Activated naive CD4-positive, alpha-beta T cell treated with anti-CD3 and anti-CD28 coated beads, Interleukin-2, amount 50 U/mL, for 72 hours (primary cell): Measurements from ENCODE around the gene HSBP1. TPM values are rescaled to one million over a fixed set of nuclear protein-coding genes. Genes with fewer than 3 reads are reported as not detected.

Experiments
- ATAC-seq, 2 donors: fragments of 150-1000 bp; cut with Tn5 transposase; 2 replicates each; pipeline ENCODE4 v1.10.0; 2021; ENCODE audit warnings: mild to moderate bottlenecking in 2 of 2, moderate library complexity in 2 of 2
- DNase-seq, 2 donors: peaks; one replicate each; pipeline ENCODE4 v3.0.0; 2021 to 2022; ENCODE audit warnings: low spot score in 2 of 2
- H3K27ac Mint-ChIP-seq, 2 donors: one replicate each; pipeline ENCODE4 v1.8.0; 2022; ENCODE audit warnings: mild to moderate bottlenecking in 2 of 2, mixed read lengths in 2 of 2
- H3K36me3 Mint-ChIP-seq, 2 donors: one replicate each; pipeline ENCODE4 v1.8.0; 2022; ENCODE audit warnings: mixed read lengths in 2 of 2
- H3K9me3 Mint-ChIP-seq, 2 donors: one replicate each; pipeline ENCODE4 v1.8.0; 2022; ENCODE audit warnings: mixed read lengths in 2 of 2
- total RNA-seq, 2 donors: library from RNA; stranded (reverse); gene quantifications; one replicate each; pipeline ENCODE4 v1.2.3, GENCODE V29; 2022

Gene HSBP1
- total RNA-seq, 2 donors from 2014 or later, result 64.5 to 73.3 TPM

DNA sequence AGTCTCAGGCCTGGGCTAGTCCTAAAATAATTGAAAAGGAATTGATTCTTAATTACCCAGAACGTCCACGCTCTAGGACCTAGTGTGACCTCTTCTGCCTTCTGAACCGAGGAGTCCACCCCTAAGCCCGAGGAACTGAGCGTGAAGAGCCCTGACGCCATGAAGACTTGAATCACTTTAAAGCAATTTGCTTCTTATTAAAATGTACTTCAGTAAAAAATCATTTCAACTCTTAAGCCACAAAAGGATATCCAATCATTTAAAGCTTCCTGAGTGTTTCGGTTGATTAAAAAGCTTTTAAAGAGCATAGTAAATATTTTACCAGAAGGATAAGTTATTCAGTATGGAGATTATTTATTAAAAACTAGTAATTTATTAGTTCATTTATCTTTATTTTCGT, 11.6 kb downstream of the HSBP1 start:
- H3K36me3 Mint-ChIP-seq, result no peaks in the 10 kb centered on the region
- no peaks in the 10 kb centered on the region for H3K9me3 Mint-ChIP-seq
- H3K27ac Mint-ChIP-seq, result no peak overlapping the region
- ATAC-seq, result no peak
- no peak for DNase-seq

- Mint-ChIP-seq H3K27ac (peak overlapping the region in 1 of 2 donors; percentile 74), H3K36me3 (no peaks in the 10 kb centered on the region), H3K9me3 (no peaks in the 10 kb centered on the region)
- DNase-seq (peak; percentile 77 to 88), ATAC-seq (peak; percentile 95 to 97)
Measured at GRCh38 chr16:83826146-83826913, 18.6 kb downstream of the HSBP1 start.

DNA sequence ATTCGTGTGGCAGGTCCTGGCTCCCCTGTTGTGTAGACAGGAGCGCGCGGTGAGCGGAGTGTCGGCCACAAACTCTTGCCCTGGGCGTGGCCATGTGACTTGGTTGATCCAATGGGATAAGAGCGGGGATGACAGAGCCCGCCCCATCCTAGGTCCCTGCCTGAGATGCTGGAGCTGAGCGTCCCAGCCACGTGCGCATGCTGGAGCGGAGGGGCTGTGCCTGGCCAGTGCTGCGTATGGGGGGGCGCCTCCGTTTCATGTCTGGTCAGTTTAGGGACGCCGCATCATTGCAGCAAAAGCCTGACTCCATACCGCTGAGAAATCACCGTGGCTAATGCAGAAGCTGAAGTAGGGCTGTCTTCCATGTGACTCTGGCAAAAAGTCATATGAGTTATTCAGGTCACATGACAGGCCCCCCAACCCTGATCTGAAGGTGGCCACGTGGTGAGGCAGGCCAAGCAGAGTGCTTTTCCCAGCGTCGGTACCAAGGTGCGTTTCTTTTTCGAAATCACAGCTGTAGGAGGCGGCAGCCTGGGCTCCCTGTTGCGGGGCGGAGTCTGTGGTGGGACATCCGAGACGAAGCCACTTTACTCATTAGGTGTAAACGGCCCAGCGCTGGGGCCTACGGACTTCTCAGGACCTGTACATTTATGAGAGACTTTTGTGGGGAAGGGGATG, 22.5 kb downstream of the HSBP1 start:
- Mint-ChIP-seq H3K27ac (no peak overlapping the region), H3K36me3 (no peaks in the 10 kb centered on the region), H3K9me3 (no peaks in the 10 kb centered on the region)
- no peak for ATAC-seq
- no peak for DNase-seq

GRCh38 chr16:83830769-83831455, 23.1 kb downstream of the HSBP1 start:
- H3K27ac Mint-ChIP-seq, result no peak overlapping the region
- ATAC-seq (no peak), DNase-seq (no peak)
- H3K36me3 Mint-ChIP-seq, result no peaks in the 10 kb centered on the region
- H3K9me3 Mint-ChIP-seq, result no peaks in the 10 kb centered on the region

DNA sequence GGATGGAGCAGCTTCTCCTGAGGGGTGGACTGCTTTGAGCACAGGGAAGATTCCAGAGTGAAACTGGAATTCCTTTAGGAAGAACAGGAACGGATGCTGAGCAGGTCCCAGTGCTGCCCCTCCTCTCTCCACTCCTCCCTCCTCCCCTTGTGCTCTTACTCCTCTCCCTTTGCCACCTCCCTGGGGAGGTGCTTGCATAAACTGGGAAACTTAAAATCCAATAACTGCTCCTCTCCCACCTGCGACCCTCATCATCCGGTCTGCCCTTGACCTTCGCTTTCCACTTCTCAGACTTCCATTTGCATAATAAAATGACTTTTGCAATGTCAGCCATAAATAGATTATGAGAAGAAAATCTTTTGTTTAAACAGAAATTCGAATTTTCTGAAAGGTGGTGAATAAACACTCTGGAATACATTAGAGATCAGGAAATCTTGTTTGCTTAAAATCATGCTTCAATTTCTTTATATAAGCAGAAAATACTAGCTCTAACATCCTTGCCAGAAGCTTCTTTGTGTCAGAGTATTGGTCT, 23.7 kb downstream of the HSBP1 start:
- H3K27ac Mint-ChIP-seq, result no peak overlapping the region
- DNase-seq (no peak), ATAC-seq (no peak)
- H3K9me3 Mint-ChIP-seq, result no peaks in the 10 kb centered on the region
- no peaks in the 10 kb centered on the region for H3K36me3 Mint-ChIP-seq

DNA sequence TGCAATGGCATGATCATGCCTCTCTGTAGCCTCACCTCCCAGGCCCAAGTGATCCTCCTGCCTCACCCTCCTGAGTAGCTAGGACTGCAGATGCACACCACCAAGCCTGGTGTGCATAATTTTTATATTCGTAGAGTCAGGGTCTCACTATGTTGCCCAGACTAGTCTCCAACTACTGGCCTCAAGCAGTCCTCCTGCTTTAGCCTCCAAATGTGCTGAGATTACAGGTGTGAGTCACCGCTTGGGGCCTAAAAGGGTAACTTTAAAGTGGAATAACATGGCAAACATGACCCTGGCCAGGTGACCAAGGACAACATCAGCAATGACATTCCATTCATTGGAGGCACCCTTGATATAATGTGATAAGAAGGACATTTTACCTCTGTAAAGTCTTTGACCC, 26.1 kb downstream of the HSBP1 start:
- Mint-ChIP-seq H3K9me3 (no peaks in the 10 kb centered on the region), H3K36me3 (no peaks in the 10 kb centered on the region), H3K27ac (no peak overlapping the region)
- DNase-seq, result no peak
- ATAC-seq, result no peak

GRCh38 chr16:83835586-83836566, 28.1 kb downstream of the HSBP1 start:
- no peaks in the 10 kb centered on the region for H3K9me3 Mint-ChIP-seq
- peak in 1 of 2 donors; percentile 67 for ATAC-seq
- H3K36me3 Mint-ChIP-seq, result no peaks in the 10 kb centered on the region
- H3K27ac Mint-ChIP-seq, result peak overlapping the region in 1 of 2 donors; percentile 92
- no peak for DNase-seq

- no peak overlapping the region for H3K27ac Mint-ChIP-seq
- no peaks in the 10 kb centered on the region for H3K36me3 Mint-ChIP-seq
- ATAC-seq (no peak), DNase-seq (no peak)
- H3K9me3 Mint-ChIP-seq, result no peaks in the 10 kb centered on the region
Measured at GRCh38 chr16:83837566-83837965, 29.8 kb downstream of the HSBP1 start.

GRCh38 chr16:83838151-83838550, 30.4 kb downstream of the HSBP1 start:
- H3K27ac Mint-ChIP-seq, result no peak overlapping the region
- no peaks in the 10 kb centered on the region for H3K36me3 Mint-ChIP-seq
- H3K9me3 Mint-ChIP-seq, result no peaks in the 10 kb centered on the region
- no peak for ATAC-seq
- no peak for DNase-seq

DNA sequence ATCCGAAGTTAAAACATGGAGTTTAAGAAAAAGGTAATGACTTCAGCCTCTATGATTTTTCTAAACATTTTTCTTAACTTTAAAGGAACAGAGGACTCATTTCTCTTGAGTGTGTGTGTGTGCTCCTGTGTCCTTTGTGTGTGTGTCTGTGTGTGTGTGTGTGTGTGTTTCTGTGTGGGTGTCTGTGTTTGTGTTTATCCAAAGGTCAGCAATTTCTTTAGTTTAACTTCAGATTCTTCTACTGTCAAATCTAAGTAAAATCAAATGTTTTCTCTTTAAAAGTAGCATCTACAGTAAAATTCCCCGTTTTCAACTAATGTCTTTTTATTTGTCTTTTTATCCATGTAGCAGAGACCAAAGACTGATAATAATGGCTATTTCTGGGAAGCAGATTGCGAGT, 31.8 kb downstream of the HSBP1 start:
- DNase-seq, result no peak

GRCh38 chr16:83840060-83840617, 32.4 kb downstream of the HSBP1 start:
- ATAC-seq, result no peak
- no peaks in the 10 kb centered on the region for H3K36me3 Mint-ChIP-seq
- no peaks in the 10 kb centered on the region for H3K9me3 Mint-ChIP-seq
- DNase-seq, result no peak
- no peak overlapping the region for H3K27ac Mint-ChIP-seq

More for the DNA sequence above, 31.8 kb downstream of the HSBP1 start:
- Mint-ChIP-seq H3K36me3 (no peaks in the 10 kb centered on the region), H3K27ac (no peak overlapping the region), H3K9me3 (no peaks in the 10 kb centered on the region)
- no peak for ATAC-seq

DNA sequence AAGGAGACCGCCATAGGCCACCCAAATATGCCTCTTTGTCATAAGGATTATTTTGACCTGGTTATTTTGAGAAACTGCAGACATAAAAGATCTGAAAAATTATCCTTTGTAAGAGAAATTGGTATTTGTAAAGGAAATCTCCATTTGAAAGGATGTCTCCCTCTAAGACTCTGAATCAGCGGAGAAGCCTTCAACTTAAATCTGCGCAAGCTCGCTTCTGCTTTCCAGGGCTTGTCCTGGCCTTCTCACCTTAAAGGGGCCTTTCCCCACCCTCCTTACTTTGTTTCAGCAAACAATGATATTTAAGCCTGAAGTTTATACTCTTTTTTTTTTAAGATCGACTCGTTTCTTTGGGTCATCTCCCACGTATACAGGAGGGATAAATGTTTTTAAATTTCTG, 34.5 kb downstream of the HSBP1 start:
- Mint-ChIP-seq H3K9me3 (no peaks in the 10 kb centered on the region), H3K27ac (no peak overlapping the region), H3K36me3 (no peaks in the 10 kb centered on the region)
- DNase-seq (no peak), ATAC-seq (no peak)

GRCh38 chr16:83842756-83843507, 35.2 kb downstream of the HSBP1 start:
- Mint-ChIP-seq H3K9me3 (no peaks in the 10 kb centered on the region), H3K36me3 (no peaks in the 10 kb centered on the region), H3K27ac (no peak overlapping the region)
- ATAC-seq, result no peak
- DNase-seq, result no peak

DNA sequence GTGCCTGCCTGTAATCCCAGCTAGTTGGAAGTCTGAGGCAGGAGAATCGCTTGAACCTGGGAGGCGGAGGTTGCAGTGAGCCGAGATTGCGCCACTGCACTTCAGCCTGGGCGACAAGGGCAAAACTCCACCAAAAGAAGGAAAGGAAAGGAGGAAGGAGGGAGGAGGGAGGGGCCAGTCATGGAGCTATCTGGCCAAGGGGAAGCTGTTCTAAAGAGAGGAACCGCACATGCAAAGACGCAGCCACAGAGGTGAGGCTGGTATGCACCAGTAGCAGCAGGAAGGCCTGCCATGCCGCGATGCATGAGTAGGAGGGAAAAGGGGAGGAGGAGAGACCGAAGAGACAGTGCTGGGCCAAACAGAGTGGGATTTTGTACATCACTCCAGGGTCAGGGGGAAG, 35.9 kb downstream of the HSBP1 start:
- ATAC-seq (no peak), DNase-seq (no peak)
- Mint-ChIP-seq H3K9me3 (no peaks in the 10 kb centered on the region), H3K36me3 (no peaks in the 10 kb centered on the region), H3K27ac (no peak overlapping the region)

DNA sequence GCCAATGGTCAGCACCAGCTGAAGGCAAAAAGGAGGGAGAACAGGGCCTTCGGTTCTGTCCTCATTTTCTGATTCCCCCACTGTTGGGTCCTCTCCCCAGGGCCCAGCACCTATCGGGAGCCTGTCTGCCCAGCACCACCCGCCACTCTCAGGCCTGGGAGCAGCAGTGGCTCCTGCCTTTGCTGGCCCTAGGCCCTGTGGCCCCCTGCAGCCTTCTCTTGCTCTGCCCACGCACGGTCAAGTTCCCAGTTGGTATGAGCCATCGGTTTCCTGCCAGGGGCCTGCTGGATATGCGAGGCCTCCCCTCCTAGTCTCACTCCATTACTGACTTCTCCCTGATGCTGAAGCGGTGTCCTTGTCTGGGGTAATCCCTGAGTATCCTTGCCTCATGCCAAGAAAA, 37.5 kb downstream of the HSBP1 start:
- ATAC-seq, result no peak
- Mint-ChIP-seq H3K9me3 (no peaks in the 10 kb centered on the region), H3K27ac (no peak overlapping the region), H3K36me3 (no peaks in the 10 kb centered on the region)
- no peak for DNase-seq
